WERI-Rb-1 (cell line): Measurements from ENCODE around the gene BRMS1L.

ENCODE experiments used
- DNase-seq: peaks from one replicate; pipeline ENCODE4 v3.0.0-alpha.2; 2020
- H3K27ac ChIP-seq: fragments of 250-450 bp; sonication (Bioruptor Pico); 2 replicates; pipeline ENCODE4 v1.5.1; 2020; ENCODE audit warnings: mild to moderate bottlenecking, moderate library complexity
- H3K27me3 ChIP-seq: fragments of 250-450 bp; sonication (Bioruptor Pico); 2 replicates; pipeline ENCODE4 v1.5.1; 2021; ENCODE audit warnings: mild to moderate bottlenecking, low read depth, moderate library complexity; ENCODE audit not compliant: insufficient read depth, severe bottlenecking
- H3K36me3 ChIP-seq: fragments of 250-450 bp; sonication (Bioruptor Pico); 2 replicates; pipeline ENCODE4 v1.5.1; 2020; ENCODE audit warnings: mild to moderate bottlenecking, moderate library complexity
- H3K4me3 ChIP-seq: 2 replicates; pipeline ENCODE4 v1.5.1; 2011; ENCODE audit warnings: low read depth, mild to moderate bottlenecking, control low read depth, low read length
- H3K9me3 ChIP-seq: fragments of 250-450 bp; sonication (Bioruptor Pico); 2 replicates; pipeline ENCODE4 v1.5.1; 2021; ENCODE audit warnings: mild to moderate bottlenecking, moderate library complexity; ENCODE audit not compliant: severe bottlenecking
- CTCF ChIP-seq: IDR thresholded peaks from 2 replicates; pipeline ENCODE4 v1.5.1; 2011; ENCODE audit warnings: low read depth, mild to moderate bottlenecking, control low read depth, inconsistent platforms, low read length

BRMS1L gene

GRCh38 chr14:35900741-35901140, 74.6 kb downstream of the BRMS1L start:
- DNase-seq: no peak
- Histone ChIP-seq H3K9me3 (peaks cover 4% of the 10 kb centered on the region), H3K27ac (no peak overlapping the region), H3K36me3 (no peaks in the 10 kb centered on the region), H3K27me3 (no peaks in the 10 kb centered on the region), H3K4me3 (no peak overlapping the region)
- no peak for TF ChIP-seq CTCF

- Histone ChIP-seq H3K4me3 (no peak overlapping the region), H3K9me3 (no peaks in the 10 kb centered on the region), H3K27me3 (no peaks in the 10 kb centered on the region), H3K27ac (no peak overlapping the region), H3K36me3 (no peaks in the 10 kb centered on the region)
- TF ChIP-seq CTCF: no peak
- no peak for DNase-seq
Observed at GRCh38 chr14:35909665-35910064, 83.5 kb downstream of the BRMS1L start.

- Histone ChIP-seq H3K27ac (no peak overlapping the region), H3K36me3 (no peaks in the 10 kb centered on the region), H3K4me3 (no peak overlapping the region), H3K9me3 (no peaks in the 10 kb centered on the region), H3K27me3 (no peaks in the 10 kb centered on the region)
- no peak for DNase-seq
- no peak for TF ChIP-seq CTCF
Observed at GRCh38 chr14:35910191-35910590, 84.1 kb downstream of the BRMS1L start.

GRCh38 chr14:35911097-35911496, 85.0 kb downstream of the BRMS1L start:
- Histone ChIP-seq H3K27me3 (no peaks in the 10 kb centered on the region), H3K36me3 (no peaks in the 10 kb centered on the region), H3K9me3 (no peaks in the 10 kb centered on the region), H3K4me3 (no peak overlapping the region), H3K27ac (no peak overlapping the region)
- no peak for TF ChIP-seq CTCF
- no peak for DNase-seq

- H3K27ac ChIP-seq: no peak overlapping the region
- H3K4me3 ChIP-seq: no peak overlapping the region
- no peaks in the 10 kb centered on the region for H3K27me3 ChIP-seq
- no peaks in the 10 kb centered on the region for H3K9me3 ChIP-seq
- TF ChIP-seq CTCF: no peak
- DNase-seq: no peak
- no peaks in the 10 kb centered on the region for H3K36me3 ChIP-seq
Observed at GRCh38 chr14:35915185-35915584, 89.0 kb downstream of the BRMS1L start.

GRCh38 chr14:35915775-35916174, 89.6 kb downstream of the BRMS1L start:
- Histone ChIP-seq H3K27me3 (no peaks in the 10 kb centered on the region), H3K9me3 (no peaks in the 10 kb centered on the region), H3K27ac (no peak overlapping the region), H3K4me3 (no peak overlapping the region), H3K36me3 (no peaks in the 10 kb centered on the region)
- no peak for DNase-seq
- TF ChIP-seq CTCF: no peak
